CD4-positive, alpha-beta T cell treated with Interleukin-10 for 1 hour (primary cell): ENCODE results near the gene NEURL1.

Experiments used
- DNase-seq: peaks from one replicate; pipeline ENCODE4 v3.0.0-alpha.2; 2020

Gene NEURL1

GRCh38 chr10:103610921-103611511 lies 117.5 kb downstream of the NEURL1 start:
- no peak for DNase-seq

- DNase-seq, result no peak
Observed at GRCh38 chr10:103612462-103613365, 119.2 kb downstream of the NEURL1 start.

- no peak for DNase-seq
Observed at GRCh38 chr10:103613616-103614015, 120.1 kb downstream of the NEURL1 start.

- DNase-seq, result no peak
Observed at GRCh38 chr10:103614306-103615158, 121.0 kb downstream of the NEURL1 start.

GRCh38 chr10:103616705-103617601 lies 123.4 kb downstream of the NEURL1 start:
- DNase-seq, result no peak

- DNase-seq, result no peak
Observed at GRCh38 chr10:103617602-103618385, 124.3 kb downstream of the NEURL1 start.

GRCh38 chr10:103618575-103619423 lies 125.3 kb downstream of the NEURL1 start:
- no peak for DNase-seq

- DNase-seq, result no peak
Observed at GRCh38 chr10:103619424-103620351, 126.2 kb downstream of the NEURL1 start.

GRCh38 chr10:103620352-103620740 lies 126.8 kb downstream of the NEURL1 start:
- no peak for DNase-seq

GRCh38 chr10:103620891-103621782 lies 127.6 kb downstream of the NEURL1 start:
- no peak for DNase-seq

GRCh38 chr10:103621783-103622125 lies 128.2 kb downstream of the NEURL1 start:
- DNase-seq, result no peak

GRCh38 chr10:103622286-103622685 lies 128.8 kb downstream of the NEURL1 start:
- no peak for DNase-seq

- DNase-seq, result no peak
Observed at GRCh38 chr10:103622935-103623574, 129.6 kb downstream of the NEURL1 start.

GRCh38 chr10:103626178-103626577 lies 132.7 kb downstream of the NEURL1 start:
- no peak for DNase-seq

- DNase-seq, result no peak
Observed at GRCh38 chr10:103627111-103627892, 133.8 kb downstream of the NEURL1 start.

GRCh38 chr10:103627893-103628292 lies 134.4 kb downstream of the NEURL1 start:
- no peak for DNase-seq

- no peak for DNase-seq
Observed at GRCh38 chr10:103629581-103629980, 136.1 kb downstream of the NEURL1 start.
